Gastroesophageal sphincter (tissue), 3 donors: ENCODE data around the gene PROB1.

Source experiments
- CTCF ChIP-seq, 4 experiments: fragments of 200-600 bp in 2 of 4; fragments of 450-650 bp in 2 of 4; sonication (generic) in 1 of 4; IDR thresholded peaks; one replicate each; pipeline ENCODE4 v1.5.1; 2017 to 2019; ENCODE audit warnings: antibody characterized with exemption in 4 of 4, mild to moderate bottlenecking in 2 of 4, moderate library complexity in 2 of 4
- EP300 ChIP-seq: sonication (generic); formaldehyde crosslinking; IDR thresholded peaks from one replicate; pipeline ENCODE4 v1.6.1; 2017; ENCODE audit warnings: antibody characterized with exemption, mild to moderate bottlenecking
- POLR2A ChIP-seq, 2 donors: fragments of 450-650 bp; IDR thresholded peaks; one replicate each; pipeline ENCODE4 v1.6.1; 2017; ENCODE audit warnings: antibody characterized with exemption in 2 of 2, mild to moderate bottlenecking in 2 of 2, moderate library complexity in 1 of 2
- POLR2AphosphoS5 ChIP-seq: sonication (generic); formaldehyde crosslinking; IDR thresholded peaks from one replicate; pipeline ENCODE4 v1.6.1; 2017; ENCODE audit warnings: antibody characterized with exemption

GRCh38 chr5:139402561-139403158 is 7.8 kb upstream of the PROB1 start:
- TF ChIP-seq POLR2A (IDR thresholded peaks at IDR 0.05) = no peak
- TF ChIP-seq CTCF (IDR thresholded peaks at IDR 0.05) = no peak
- TF ChIP-seq POLR2AphosphoS5 = no peak
- no peak for TF ChIP-seq EP300
